Epithelial cell of proximal tubule (primary cell): ENCODE measurements around the gene ALDH16A1. TPM values are rescaled to one million over a fixed set of nuclear protein-coding genes. Genes with fewer than 3 reads are reported as not detected.

Experiments
- DNase-seq: peaks from one replicate; pipeline ENCODE4 v3.0.0-alpha.2; 2011; ENCODE audit warnings: low read depth
- H3K4me3 ChIP-seq: 2 replicates; pipeline ENCODE4 v1.5.1; 2011; ENCODE audit warnings: low read depth, mild to moderate bottlenecking, low read length
- CTCF ChIP-seq: conservative IDR thresholded peaks from 2 replicates; pipeline ENCODE4 v1.5.1; 2012; ENCODE audit warnings: low read depth, mild to moderate bottlenecking, low read length
- total RNA-seq: library from RNA; depleted of rRNA; stranded (reverse); fragments of >200 nt; gene quantifications from 2 replicates; pipeline ENCODE4 v1.2.3, GENCODE V29; 2015

The ALDH16A1 gene
- total RNA-seq: 41.5 and 44.9 TPM in 2 replicates

- TF ChIP-seq CTCF: no peak
- peak within 1 kb of the TSS; percentile 98 for H3K4me3 ChIP-seq
- peak; percentile 62 for DNase-seq
Measured at GRCh38 chr19:49453013-49453756, at the start of gene ALDH16A1. ALDH16A1 (plus strand) TSS chr19:49453225; CDS start chr19:49453332, 107 bp downstream.

DNA sequence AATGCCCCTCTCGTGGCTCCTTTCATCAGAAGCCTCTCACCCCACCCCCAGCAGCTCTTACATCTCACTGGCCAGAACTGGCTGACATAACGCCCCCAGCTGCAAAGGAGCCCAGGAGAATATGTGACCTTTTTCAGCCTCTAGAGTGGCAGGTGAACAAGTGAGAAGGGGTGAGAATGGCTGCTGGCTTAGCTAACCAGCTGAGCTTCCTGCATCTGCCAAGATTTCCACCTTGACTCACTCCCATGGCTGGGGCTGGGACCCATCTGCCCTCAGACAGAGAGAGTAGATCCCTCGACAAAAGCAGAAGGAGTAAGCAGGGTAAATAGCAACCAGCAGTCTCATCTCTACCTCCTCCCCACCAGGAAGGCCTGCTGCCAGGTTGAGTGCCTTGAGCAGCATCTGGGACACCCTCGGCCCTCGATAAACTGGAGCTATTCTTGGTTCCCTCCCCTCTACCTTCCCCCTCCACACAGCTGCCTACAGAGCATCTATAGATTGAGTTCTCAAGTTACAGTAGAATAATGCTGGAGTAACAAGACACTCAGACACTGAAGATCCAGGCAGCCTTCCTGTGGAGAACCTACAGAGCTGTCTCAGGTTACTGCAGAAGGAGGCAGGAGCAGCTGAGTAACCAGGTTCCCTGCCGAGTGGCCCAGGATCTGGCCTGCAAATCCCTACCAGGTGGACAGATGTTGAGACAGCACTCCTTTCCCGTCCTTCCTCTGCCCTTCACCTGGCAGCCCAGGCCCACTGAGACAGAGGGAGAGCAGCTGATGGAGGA is 49.4 kb upstream of the ALDH16A1 start:
- no peak for DNase-seq
- H3K4me3 ChIP-seq: no peak overlapping the region
- TF ChIP-seq CTCF: no peak

- no peak for TF ChIP-seq CTCF
- no peak for DNase-seq
- no peak overlapping the region for H3K4me3 ChIP-seq
Measured at GRCh38 chr19:49407079-49407478, 45.9 kb upstream of the ALDH16A1 start.

DNA sequence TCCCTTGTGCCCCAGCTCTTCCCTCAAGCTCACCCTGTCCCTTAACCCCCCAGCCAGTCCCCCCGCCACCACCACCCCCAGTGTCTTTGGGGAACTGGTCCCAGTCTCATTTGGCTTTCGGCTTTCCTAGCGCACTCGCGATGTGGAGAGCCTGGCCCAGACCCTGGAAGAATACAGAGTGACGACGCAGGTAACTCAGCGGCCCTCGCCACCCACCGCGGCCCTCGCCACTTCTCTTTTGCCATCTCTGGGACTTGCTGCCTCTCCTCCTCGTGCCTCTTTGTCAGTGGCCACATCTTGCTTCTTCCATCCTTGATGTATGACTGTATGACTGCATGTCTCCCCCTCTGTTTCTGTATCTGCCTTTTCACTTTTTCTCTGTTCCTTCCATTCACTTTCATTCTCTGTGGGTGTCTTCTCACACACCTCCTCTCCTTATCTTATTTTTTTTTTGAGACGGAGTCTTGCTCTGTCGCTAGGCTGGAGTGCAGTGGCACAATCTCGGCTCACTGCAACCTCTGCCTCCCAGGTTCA is 45.5 kb upstream of the ALDH16A1 start:
- no peak for DNase-seq
- no peak overlapping the region for H3K4me3 ChIP-seq
- no peak for TF ChIP-seq CTCF

DNA sequence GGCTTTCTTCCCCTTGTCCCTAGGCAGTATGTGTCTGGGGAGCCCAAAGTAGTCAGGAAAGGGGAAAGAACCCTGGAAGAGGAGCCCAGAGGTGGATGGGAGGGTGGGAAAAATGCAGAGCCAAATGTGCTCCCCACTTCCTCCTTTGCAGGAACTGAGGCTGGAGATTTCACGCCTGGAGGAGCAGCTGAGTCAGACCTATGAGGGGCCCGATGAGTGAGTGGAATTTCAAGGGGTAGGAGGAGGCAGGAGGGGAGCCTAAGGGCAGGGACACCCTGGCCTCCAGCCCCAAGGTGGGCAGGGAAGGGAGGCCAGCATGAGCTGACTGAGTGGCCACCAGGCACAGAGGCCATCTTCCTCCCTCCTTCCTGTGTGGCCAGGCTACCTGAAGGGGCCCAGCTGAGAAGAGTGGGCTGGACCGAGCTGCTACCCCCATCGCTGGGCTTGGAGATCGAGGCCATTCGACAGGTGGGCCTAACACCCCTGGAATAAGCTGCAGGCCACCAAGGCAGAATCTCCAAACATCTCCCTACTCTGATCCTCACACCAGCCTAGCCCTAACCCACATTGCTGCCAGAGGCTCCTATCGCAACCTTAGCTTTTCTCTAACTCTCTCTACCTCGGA is 44.1 kb upstream of the ALDH16A1 start:
- H3K4me3 ChIP-seq: no peak overlapping the region
- DNase-seq: no peak
- TF ChIP-seq CTCF: no peak

DNA sequence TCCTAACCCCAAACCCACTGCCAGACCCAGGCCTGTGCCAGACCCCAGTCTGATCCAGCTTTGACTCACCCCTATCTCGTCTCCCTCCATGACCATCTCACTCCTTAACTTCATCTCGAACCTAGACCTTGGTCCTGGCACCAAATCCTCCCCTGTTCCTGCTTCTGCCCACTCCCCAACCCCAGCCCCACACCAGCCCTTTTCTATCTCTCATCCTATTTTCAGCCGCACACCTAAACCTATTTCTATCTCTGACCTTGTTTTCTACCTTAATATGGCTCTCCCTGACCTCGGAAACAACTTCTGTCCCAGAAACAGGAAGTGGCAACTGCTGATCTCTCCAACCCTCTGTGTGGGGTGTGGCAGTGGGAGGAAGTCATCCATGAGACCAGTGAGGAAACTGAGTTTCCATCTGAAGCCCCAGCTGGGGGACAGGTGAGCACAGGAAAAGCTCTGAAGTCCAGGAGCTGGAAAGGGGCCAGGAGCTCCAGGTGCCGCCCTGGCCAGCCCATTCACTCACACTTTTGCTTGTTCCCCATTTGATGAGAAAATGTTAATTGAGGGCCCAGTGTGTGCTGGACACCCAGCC is 43.5 kb upstream of the ALDH16A1 start:
- H3K4me3 ChIP-seq: no peak overlapping the region
- no peak for DNase-seq
- TF ChIP-seq CTCF: no peak
